ENCODE data around the gene HSPBP1.

HSPBP1 gene

GRCh38 chr19:55319785-55320184 lies 39.9 kb upstream of the HSPBP1 start:
- DNase-seq (ENCODE audit: low read depth in 1 of 2, low spot score in 1 of 2), result no peak
- H3K4me3 ChIP-seq (replicated peaks; ENCODE audit: insufficient read depth, low read length), result no peak overlapping the region
- no peaks in the 10 kb centered on the region for H3K27me3 ChIP-seq (ENCODE audit: insufficient read depth, poor library complexity, severe bottlenecking)
- no peak overlapping the region for H3K27ac ChIP-seq (replicated peaks)
- TF ChIP-seq SPI1 (IDR thresholded peaks at IDR 0.05; ENCODE audit: borderline replicate concordance, low read depth) (no peak), POLR2AphosphoS5 (IDR thresholded peaks at IDR 0.05; ENCODE audit: low read depth) (no peak), CTCF (IDR thresholded peaks at IDR 0.05; ENCODE audit: insufficient read depth, low read length) (no peak), REST (IDR thresholded peaks at IDR 0.05; ENCODE audit: insufficient replicate concordance, low read depth) (no peak), GABPA (IDR thresholded peaks at IDR 0.05; ENCODE audit: low read depth) (no peak)

GRCh38 chr19:55316646-55317045 lies 36.7 kb upstream of the HSPBP1 start:
- H3K4me3 ChIP-seq (replicated peaks; ENCODE audit: insufficient read depth, low read length), result no peak overlapping the region
- no peaks in the 10 kb centered on the region for H3K27me3 ChIP-seq (ENCODE audit: insufficient read depth, poor library complexity, severe bottlenecking)
- no peak for DNase-seq (ENCODE audit: low read depth in 1 of 2, low spot score in 1 of 2)
- TF ChIP-seq GABPA (IDR thresholded peaks at IDR 0.05; ENCODE audit: low read depth) (no peak), CTCF (IDR thresholded peaks at IDR 0.05; ENCODE audit: insufficient read depth, low read length) (no peak), REST (IDR thresholded peaks at IDR 0.05; ENCODE audit: insufficient replicate concordance, low read depth) (no peak), SPI1 (IDR thresholded peaks at IDR 0.05; ENCODE audit: borderline replicate concordance, low read depth) (no peak), POLR2AphosphoS5 (IDR thresholded peaks at IDR 0.05; ENCODE audit: low read depth) (no peak)
- H3K27ac ChIP-seq (replicated peaks), result no peak overlapping the region

GRCh38 chr19:55315956-55316525 lies 36.1 kb upstream of the HSPBP1 start:
- Histone ChIP-seq H3K27me3 (ENCODE audit: insufficient read depth, poor library complexity, severe bottlenecking) (no peaks in the 10 kb centered on the region), H3K4me3 (replicated peaks; ENCODE audit: insufficient read depth, low read length) (no peak overlapping the region), H3K27ac (replicated peaks) (no peak overlapping the region)
- no peak for TF ChIP-seq GABPA (IDR thresholded peaks at IDR 0.05; ENCODE audit: low read depth)
- no peak for TF ChIP-seq REST (IDR thresholded peaks at IDR 0.05; ENCODE audit: insufficient replicate concordance, low read depth)
- no peak for TF ChIP-seq SPI1 (IDR thresholded peaks at IDR 0.05; ENCODE audit: borderline replicate concordance, low read depth)
- TF ChIP-seq CTCF (IDR thresholded peaks at IDR 0.05; ENCODE audit: insufficient read depth, low read length), result no peak
- TF ChIP-seq POLR2AphosphoS5 (IDR thresholded peaks at IDR 0.05; ENCODE audit: low read depth), result no peak
- no peak for DNase-seq (ENCODE audit: low read depth in 1 of 2, low spot score in 1 of 2)

Measured in HL-60 (cell line).